DND-41 (cell line): Measurements from ENCODE around the gene RNPEP.

Experiments
- EZH2 ChIP-seq: IDR thresholded peaks from 3 replicates; pipeline ENCODE4 v1.6.1; 2012; ENCODE audit warnings: borderline replicate concordance, low read depth, mild to moderate bottlenecking, moderate library complexity, low read length, inconsistent platforms; ENCODE audit not compliant: severe bottlenecking
- TF ChIP-seq, protein P1 (sequence below): IDR thresholded peaks from 2 replicates; pipeline ENCODE4 v1.5.1; 2012; ENCODE audit warnings: borderline replicate concordance, low read length, moderate library complexity, mild to moderate bottlenecking; ENCODE audit not compliant: poor library complexity, severe bottlenecking; ENCODE audit errors: extremely low read depth

DNA sequence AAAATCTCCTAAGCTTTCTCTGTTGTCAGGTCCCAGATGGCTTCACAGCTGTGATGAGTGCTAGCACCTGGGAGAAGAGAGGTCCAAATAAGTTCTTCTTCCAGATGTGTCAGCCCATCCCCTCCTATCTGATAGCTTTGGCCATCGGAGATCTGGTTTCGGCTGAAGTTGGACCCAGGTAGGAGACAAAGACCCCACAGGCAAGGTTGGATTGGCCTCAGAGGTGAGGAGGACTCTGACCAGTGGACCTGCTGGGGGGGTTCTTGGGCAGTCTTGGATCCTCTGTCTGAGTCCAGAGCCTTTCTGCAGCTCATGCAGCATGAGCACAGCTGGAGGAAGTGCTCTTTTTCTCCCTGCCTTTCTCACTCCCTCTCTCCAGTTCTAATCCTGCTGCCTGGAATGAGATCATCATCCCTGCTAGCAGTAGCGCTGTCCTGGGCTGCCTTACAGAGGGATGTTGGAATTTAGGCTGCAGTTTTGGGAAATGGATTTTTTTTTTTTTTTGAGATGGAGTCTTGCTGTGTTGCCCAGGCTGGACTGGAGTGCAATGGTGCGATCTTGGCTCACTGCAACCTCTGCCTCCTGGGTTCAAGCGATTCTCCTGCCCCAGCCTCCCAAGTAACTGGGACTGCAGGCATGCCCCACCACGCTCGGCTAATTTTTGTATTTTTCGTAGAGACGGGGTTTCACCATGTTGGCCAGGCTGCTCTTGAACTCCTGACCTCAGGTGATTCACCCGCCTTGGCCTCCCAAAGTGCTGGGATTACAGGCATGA, 7.1 kb downstream of the RNPEP start:
- no peak for TF ChIP-seq EZH2
- TF ChIP-seq, protein P1, sequence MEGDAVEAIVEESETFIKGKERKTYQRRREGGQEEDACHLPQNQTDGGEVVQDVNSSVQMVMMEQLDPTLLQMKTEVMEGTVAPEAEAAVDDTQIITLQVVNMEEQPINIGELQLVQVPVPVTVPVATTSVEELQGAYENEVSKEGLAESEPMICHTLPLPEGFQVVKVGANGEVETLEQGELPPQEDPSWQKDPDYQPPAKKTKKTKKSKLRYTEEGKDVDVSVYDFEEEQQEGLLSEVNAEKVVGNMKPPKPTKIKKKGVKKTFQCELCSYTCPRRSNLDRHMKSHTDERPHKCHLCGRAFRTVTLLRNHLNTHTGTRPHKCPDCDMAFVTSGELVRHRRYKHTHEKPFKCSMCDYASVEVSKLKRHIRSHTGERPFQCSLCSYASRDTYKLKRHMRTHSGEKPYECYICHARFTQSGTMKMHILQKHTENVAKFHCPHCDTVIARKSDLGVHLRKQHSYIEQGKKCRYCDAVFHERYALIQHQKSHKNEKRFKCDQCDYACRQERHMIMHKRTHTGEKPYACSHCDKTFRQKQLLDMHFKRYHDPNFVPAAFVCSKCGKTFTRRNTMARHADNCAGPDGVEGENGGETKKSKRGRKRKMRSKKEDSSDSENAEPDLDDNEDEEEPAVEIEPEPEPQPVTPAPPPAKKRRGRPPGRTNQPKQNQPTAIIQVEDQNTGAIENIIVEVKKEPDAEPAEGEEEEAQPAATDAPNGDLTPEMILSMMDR, result no peak
